Upper lobe of left lung (tissue), 4 donors: ENCODE measurements around the gene ZNF845.

Experiments
- EP300 ChIP-seq, 4 donors: sonication (generic); formaldehyde crosslinking; IDR thresholded peaks; one replicate each; pipeline ENCODE4 v1.5.1; 2017; ENCODE audit warnings: antibody characterized with exemption in 4 of 4, control low read depth in 2 of 4
- POLR2A ChIP-seq, 4 donors: fragments of 450-650 bp; IDR thresholded peaks; one replicate each; pipeline ENCODE4 v1.5.1; 2016 to 2017; ENCODE audit warnings: antibody characterized with exemption in 4 of 4, mild to moderate bottlenecking in 2 of 4
- POLR2AphosphoS5 ChIP-seq, 2 donors: sonication (generic); formaldehyde crosslinking; IDR thresholded peaks; one replicate each; pipeline ENCODE4 v1.5.1; 2017; ENCODE audit warnings: antibody characterized with exemption in 2 of 2
- TF ChIP-seq, protein P1 (sequence below), 6 experiments: fragments of 450-650 bp in 4 of 6; fragments of 200-600 bp in 2 of 6; sonication (generic) in 2 of 6; IDR thresholded peaks; one replicate each; pipeline ENCODE4 v1.5.1; 2016 to 2019; ENCODE audit warnings: antibody characterized with exemption in 6 of 6

DNA sequence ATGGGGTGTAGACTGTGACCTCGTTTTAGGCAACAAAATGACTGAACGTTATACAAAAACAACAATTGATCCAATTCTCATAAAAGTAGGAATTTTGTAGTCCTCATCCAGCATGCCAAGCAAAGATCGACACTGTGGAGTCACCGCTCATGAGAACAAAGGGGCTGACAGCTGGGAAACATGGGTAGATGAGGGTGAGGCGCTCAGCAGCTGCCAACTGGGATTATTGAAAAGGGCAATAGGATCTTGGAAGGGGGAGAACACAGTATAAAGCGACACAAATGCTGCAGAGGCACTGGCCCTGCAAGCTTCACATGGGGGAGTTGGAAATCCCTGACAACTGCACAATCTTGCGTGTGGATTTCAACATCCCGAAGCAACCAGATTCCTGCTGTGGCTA, 56.0 kb downstream of the ZNF845 start:
- TF ChIP-seq EP300 (IDR thresholded peaks at IDR 0.05) = no peak
- TF ChIP-seq, protein P1, sequence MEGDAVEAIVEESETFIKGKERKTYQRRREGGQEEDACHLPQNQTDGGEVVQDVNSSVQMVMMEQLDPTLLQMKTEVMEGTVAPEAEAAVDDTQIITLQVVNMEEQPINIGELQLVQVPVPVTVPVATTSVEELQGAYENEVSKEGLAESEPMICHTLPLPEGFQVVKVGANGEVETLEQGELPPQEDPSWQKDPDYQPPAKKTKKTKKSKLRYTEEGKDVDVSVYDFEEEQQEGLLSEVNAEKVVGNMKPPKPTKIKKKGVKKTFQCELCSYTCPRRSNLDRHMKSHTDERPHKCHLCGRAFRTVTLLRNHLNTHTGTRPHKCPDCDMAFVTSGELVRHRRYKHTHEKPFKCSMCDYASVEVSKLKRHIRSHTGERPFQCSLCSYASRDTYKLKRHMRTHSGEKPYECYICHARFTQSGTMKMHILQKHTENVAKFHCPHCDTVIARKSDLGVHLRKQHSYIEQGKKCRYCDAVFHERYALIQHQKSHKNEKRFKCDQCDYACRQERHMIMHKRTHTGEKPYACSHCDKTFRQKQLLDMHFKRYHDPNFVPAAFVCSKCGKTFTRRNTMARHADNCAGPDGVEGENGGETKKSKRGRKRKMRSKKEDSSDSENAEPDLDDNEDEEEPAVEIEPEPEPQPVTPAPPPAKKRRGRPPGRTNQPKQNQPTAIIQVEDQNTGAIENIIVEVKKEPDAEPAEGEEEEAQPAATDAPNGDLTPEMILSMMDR (IDR thresholded peaks at IDR 0.05) = no peak
- TF ChIP-seq POLR2AphosphoS5 (IDR thresholded peaks at IDR 0.05) = no peak
- no peak for TF ChIP-seq POLR2A (IDR thresholded peaks at IDR 0.05)
